H1 (cell line): Measurements from ENCODE around the gene EPHB1. TPM values are rescaled to one million over a fixed set of nuclear protein-coding genes. Genes with fewer than 3 reads are reported as not detected.

Experiments
- CTCF ChIA-PET: fragments of 300-600 bp; sonication (Branson Sonifier 250); formaldehyde crosslinking; loops from one replicate; lab custom pipeline; 2021; ENCODE audit not compliant: partially characterized antibody; lab: Charles Lee
- POLR2A ChIA-PET: fragments of 300-600 bp; sonication (Branson Sonifier 250); formaldehyde crosslinking; loops from one replicate; lab custom pipeline; 2021; ENCODE audit warnings: inconsistent platforms; ENCODE audit not compliant: partially characterized antibody; lab: Charles Lee
- DNase-seq, 2 experiments: peaks; one replicate each; pipeline versions ENCODE4 v3.0.0 to v3.0.0-alpha.2; 2010 to 2022; ENCODE audit warnings: low spot score in 2 of 2, low read depth in 1 of 2, mixed read lengths in 1 of 2
- FAIRE-seq: peaks from 2 replicates; lab custom pipeline; 2011; peaks lifted over from hg19 to GRCh38; lab: Jason Lieb, UNC
- H2AFZ ChIP-seq: 2 replicates; pipeline ENCODE4 v1.8.1; 2012; ENCODE audit warnings: low read length, inconsistent platforms
- H2AK5ac ChIP-seq: 2 replicates; pipeline ENCODE4 v1.6.1; 2013; ENCODE audit warnings: low read depth, low read length
- H2BK120ac ChIP-seq: replicated peaks from 2 replicates; pipeline ENCODE3; 2013; ENCODE audit warnings: low read depth, low read length, inconsistent platforms
- H2BK12ac ChIP-seq: 2 replicates; pipeline ENCODE4 v1.6.1; 2013; ENCODE audit warnings: low read depth, low read length
- H2BK15ac ChIP-seq: 2 replicates; pipeline ENCODE4 v1.6.1; 2013; ENCODE audit warnings: low read length
- H2BK20ac ChIP-seq: 2 replicates; pipeline ENCODE4 v1.6.1; 2013; ENCODE audit warnings: low read length
- H2BK5ac ChIP-seq: 2 replicates; pipeline ENCODE4 v1.6.1; 2013; ENCODE audit warnings: low read depth, low read length
- H3K14ac ChIP-seq: 2 replicates; pipeline ENCODE4 v1.6.1; 2013; ENCODE audit warnings: inconsistent platforms; ENCODE audit not compliant: insufficient read length
- H3K18ac ChIP-seq: 2 replicates; pipeline ENCODE4 v1.6.1; 2013; ENCODE audit warnings: low read length; ENCODE audit errors: extremely low read depth
- H3K23ac ChIP-seq: 2 replicates; pipeline ENCODE4 v1.6.1; 2013; ENCODE audit warnings: inconsistent platforms; ENCODE audit not compliant: insufficient read length
- H3K23me2 ChIP-seq: 2 replicates; pipeline ENCODE4 v1.6.1; 2013; ENCODE audit warnings: low read depth, low read length
- H3K27ac ChIP-seq: 2 replicates; pipeline ENCODE4 v1.6.1; 2011; ENCODE audit warnings: low read depth, low read length, inconsistent platforms
- H3K27me3 ChIP-seq, 4 experiments: replicated peaks in 1 of 4; 1 replicate in 1 of 4; 2 replicates in 3 of 4; pipeline versions ENCODE4 v1.6.1 to v1.8.1; 2011 to 2013; ENCODE audit warnings: low read length in 3 of 4, mild to moderate bottlenecking in 3 of 4, inconsistent platforms in 2 of 4, mixed read lengths in 2 of 4, moderate library complexity in 1 of 4; ENCODE audit not compliant: control insufficient read depth in 3 of 4, insufficient read depth in 3 of 4; ENCODE audit errors: extremely low read depth in 1 of 4
- H3K36me3 ChIP-seq, 4 experiments: 2 replicates each; pipeline versions ENCODE4 v1.6.1 to v1.8.1; 2011 to 2013; ENCODE audit warnings: mild to moderate bottlenecking in 4 of 4, low read length in 3 of 4, moderate library complexity in 2 of 4, control low read depth in 1 of 4, inconsistent platforms in 1 of 4; ENCODE audit not compliant: insufficient read depth in 4 of 4, control insufficient read depth in 2 of 4
- H3K4ac ChIP-seq: replicated peaks from 2 replicates; pipeline ENCODE3; 2013; ENCODE audit warnings: low read length, low read depth, mixed read lengths, inconsistent platforms; ENCODE audit not compliant: insufficient read length
- H3K4me1 ChIP-seq, 4 experiments: replicated peaks in 1 of 4; 1 replicate in 1 of 4; 2 replicates in 3 of 4; pipeline versions ENCODE4 v1.6.1 to v1.8.1; 2011 to 2013; ENCODE audit warnings: low read length in 3 of 4, inconsistent platforms in 2 of 4, mixed read lengths in 1 of 4; ENCODE audit not compliant: insufficient read depth in 4 of 4, control insufficient read depth in 3 of 4
- H3K4me2 ChIP-seq, 2 experiments: 2 replicates each; pipeline versions ENCODE4 v1.6.1 to v1.8.1; 2011 to 2013; ENCODE audit warnings: low read depth in 2 of 2, low read length in 2 of 2, control low read depth in 1 of 2, inconsistent platforms in 1 of 2, mild to moderate bottlenecking in 1 of 2; ENCODE audit not compliant: insufficient read depth in 1 of 2
- H3K4me3 ChIP-seq, 4 experiments: fragments of 200-600, 300-600 bp in 1 of 4; sonication (generic), shearing (Covaris generic), sonication (Bioruptor Twin) in 1 of 4; 2 replicates each; pipeline versions ENCODE4 v1.5.1 to v1.8.1; 2011 to 2016; ENCODE audit warnings: low read length in 4 of 4, low read depth in 3 of 4, control low read depth in 2 of 4, inconsistent platforms in 2 of 4, mild to moderate bottlenecking in 2 of 4, mixed read lengths in 1 of 4, moderate library complexity in 1 of 4; ENCODE audit not compliant: insufficient read depth in 2 of 4; ENCODE audit errors: extremely low read depth in 1 of 4
- H3K56ac ChIP-seq: replicated peaks from 2 replicates; pipeline ENCODE3; 2013; ENCODE audit warnings: low read depth, mild to moderate bottlenecking, mixed read lengths, low read length, inconsistent platforms; ENCODE audit not compliant: insufficient read length
- H3K79me1 ChIP-seq: 2 replicates; pipeline ENCODE4 v1.6.1; 2013; ENCODE audit warnings: low read depth, low read length, control low read depth
- H3K79me2 ChIP-seq, 2 experiments: 2 replicates each; pipeline versions ENCODE4 v1.6.1 to v1.8.1; 2012 to 2013; ENCODE audit warnings: low read length in 2 of 2, mild to moderate bottlenecking in 2 of 2, inconsistent platforms in 1 of 2; ENCODE audit not compliant: insufficient read depth in 2 of 2, control insufficient read depth in 1 of 2
- H3K9ac ChIP-seq, 4 experiments: replicated peaks in 1 of 4; 1 replicate in 1 of 4; 2 replicates in 3 of 4; pipeline versions ENCODE4 v1.6.1 to v1.8.1; 2011 to 2013; ENCODE audit warnings: low read depth in 3 of 4, low read length in 3 of 4, control low read depth in 2 of 4, mild to moderate bottlenecking in 2 of 4, moderate library complexity in 2 of 4, inconsistent platforms in 1 of 4; ENCODE audit errors: extremely low read depth in 1 of 4
- H3K9me3 ChIP-seq, 2 experiments: 2 replicates each; pipeline versions ENCODE4 v1.6.1 to v1.8.1; 2012 to 2013; ENCODE audit warnings: mild to moderate bottlenecking in 2 of 2, moderate library complexity in 2 of 2, control low read depth in 1 of 2, inconsistent platforms in 1 of 2, low read depth in 1 of 2, low read length in 1 of 2, mixed read lengths in 1 of 2; ENCODE audit not compliant: insufficient read depth in 2 of 2
- H4K20me1 ChIP-seq, 2 experiments: replicated peaks in 1 of 2; 2 replicates each; pipeline versions ENCODE3 to v1.8.1; 2011 to 2013; ENCODE audit warnings: inconsistent platforms in 2 of 2, low read length in 2 of 2, mild to moderate bottlenecking in 1 of 2; ENCODE audit not compliant: insufficient read depth in 2 of 2, control insufficient read depth in 1 of 2
- H4K5ac ChIP-seq: 2 replicates; pipeline ENCODE4 v1.6.1; 2013; ENCODE audit warnings: low read length, low read depth, mixed read lengths, inconsistent platforms; ENCODE audit not compliant: insufficient read length
- H4K8ac ChIP-seq: 2 replicates; pipeline ENCODE4 v1.8.0; 2013; ENCODE audit warnings: mild to moderate bottlenecking, moderate library complexity, low read length, inconsistent platforms; ENCODE audit not compliant: insufficient read depth; ENCODE audit errors: extremely low read depth
- H4K91ac ChIP-seq: replicated peaks from 2 replicates; pipeline ENCODE3; 2013; ENCODE audit warnings: low read length, mixed read lengths, inconsistent platforms; ENCODE audit not compliant: insufficient read length
- EZH2 ChIP-seq: fragments of 200-600 bp; sonication (generic); IDR thresholded peaks from 2 replicates; pipeline ENCODE4 v1.7.1; 2012; ENCODE audit warnings: low read depth, mild to moderate bottlenecking, moderate library complexity, low read length, inconsistent platforms; ENCODE audit not compliant: severe bottlenecking
- FOSL1 ChIP-seq: IDR thresholded peaks from 2 replicates; pipeline ENCODE4 v1.6.1; 2011; ENCODE audit warnings: mild to moderate bottlenecking, low read depth, low read length, moderate library complexity; ENCODE audit not compliant: insufficient read depth
- KDM1A ChIP-seq: fragments of 200-600, 300-600 bp; sonication (generic); IDR thresholded peaks from 2 replicates; pipeline ENCODE4 v1.7.1; 2016; ENCODE audit warnings: mild to moderate bottlenecking, low read length, borderline replicate concordance
- MAX ChIP-seq: IDR thresholded peaks from 2 replicates; pipeline ENCODE4 v1.6.1; 2012; ENCODE audit warnings: inconsistent platforms
- NANOG ChIP-seq: IDR thresholded peaks from 2 replicates; pipeline ENCODE4 v1.6.1; 2011; ENCODE audit warnings: low read length, low read depth, mild to moderate bottlenecking, inconsistent platforms; ENCODE audit not compliant: insufficient read depth, poor library complexity, severe bottlenecking
- RNF2 ChIP-seq: fragments of 200-900, 300-1000 bp; sonication (generic); IDR thresholded peaks from 2 replicates; pipeline ENCODE4 v1.7.1; 2016; ENCODE audit warnings: borderline replicate concordance, low read depth, mild to moderate bottlenecking, antibody characterized with exemption, low read length; ENCODE audit not compliant: poor library complexity, severe bottlenecking; ENCODE audit errors: missing control alignments
- TAF1 ChIP-seq: IDR thresholded peaks from 2 replicates; pipeline ENCODE4 v1.6.1; 2011; ENCODE audit warnings: mild to moderate bottlenecking, low read depth, low read length
- WGBS, 2 experiments: shearing (Covaris generic) in 1 of 2; methylation state at CpG; one replicate each; pipeline versions ENCODE4 v1.1.6 to v1.1.7; 2013 to 2015; ENCODE audit warnings: low lambda C conversion rate in 2 of 2, mixed read lengths in 2 of 2, inconsistent platforms in 1 of 2, low coverage in 1 of 2, missing lambda C conversion rate in 1 of 2; ENCODE audit not compliant: insufficient replicate concordance in 2 of 2, insufficient coverage in 1 of 2, insufficient read length in 1 of 2; ENCODE audit errors: extremely low coverage in 1 of 2, missing lambda C conversion rate in 1 of 2; 5-methylcytosine and 5-hydroxymethylcytosine counted together
- polyA plus RNA-seq, 7 experiments: library from polyadenylated mRNA; depleted of rRNA in 3 of 7; stranded (reverse) in 5 of 7; unstranded in 2 of 7; fragments of >200 nt in 5 of 7; fragments of 200-250 nt in 2 of 7; gene quantifications; 1 replicate in 5 of 7; 2 replicates in 1 of 7; 4 replicates in 1 of 7; pipeline versions ENCODE4 v1.2.1 to v1.2.3, GENCODE V29; 2011 to 2013; ENCODE audit warnings: missing spikeins in 2 of 7, mixed read lengths in 2 of 7
- total RNA-seq: library from RNA; stranded (reverse); fragmentation: NEBNext Ultra II Directional; extraction: Animal tissue kit (Norgen Biotek cat#: 25700); gene quantifications from 2 replicates; pipeline ENCODE4 v1.2.1, GENCODE V29; 2021

Gene EPHB1
- total and polyA plus RNA-seq, 2 of the 8 experiments (the other 6 are each of a cell fraction or from before 2014, with no cell fraction given), result 3.5 to 5.9 TPM

GRCh38 chr3:134896141-134896540 is 101.1 kb downstream of the EPHB1 start:
- ChIA-PET POLR2A (no interaction called here), CTCF (interaction anchor here (1.1 to 1.4 kb wide), 3 partner anchors 10 to 100 kb away, joined by 3 to 6 read pairs (median 3); partner anchors contain the start of gene EPHB1)

More at GRCh38 chr3:134896141-134896540, 101.1 kb downstream of the EPHB1 start:
- H3K9ac ChIP-seq, result no peak overlapping the region
- H3K79me2 ChIP-seq, result no peaks in the 10 kb centered on the region
- no peak overlapping the region for H2AK5ac ChIP-seq
- H3K79me1 ChIP-seq, result no peaks in the 10 kb centered on the region
- H4K91ac ChIP-seq, result no peak overlapping the region
- H4K5ac ChIP-seq, result no peak overlapping the region
- peaks cover 4 to 11% of the 10 kb centered on the region in 2 experiments for H4K20me1 ChIP-seq
- peaks cover 14 to 32% (median 23%) of the 10 kb centered on the region in 4 experiments; a peak in 6 of 7 replicates for H3K27me3 ChIP-seq
- no peak overlapping the region for H3K56ac ChIP-seq
- H2BK12ac ChIP-seq, result no peak overlapping the region
- FAIRE-seq (no peak), DNase-seq (no peak)
- no peak overlapping the region for H2AFZ ChIP-seq
- no peak overlapping the region for H3K4me2 ChIP-seq
- peaks cover 0 to 2% of the 10 kb centered on the region in 2 experiments; a peak in 1 of 4 replicates for H3K9me3 ChIP-seq
- H3K36me3 ChIP-seq, result no peaks in the 10 kb centered on the region
- no peak overlapping the region for H3K23ac ChIP-seq
- H3K18ac ChIP-seq, result no peak overlapping the region
- 92% methylated on average over 5 of the region's 5 CpGs; no CpG with 5 or more reads in 1 of the 2 experiments for WGBS, 2 experiments
- no peak for TF ChIP-seq NANOG
- no peak for TF ChIP-seq EZH2
- no peak for TF ChIP-seq RNF2
- TF ChIP-seq KDM1A, result no peak
- no peak for TF ChIP-seq TAF1
- TF ChIP-seq FOSL1, result no peak
- no peak for TF ChIP-seq MAX
- no peak overlapping the region for H3K14ac ChIP-seq
- H3K27ac ChIP-seq, result no peak overlapping the region
- no peak overlapping the region for H2BK20ac ChIP-seq
- no peak overlapping the region for H3K4ac ChIP-seq
- H3K4me1 ChIP-seq, result peaks cover 0 to 8% (median 6%) of the 10 kb centered on the region in 4 experiments; a peak in 4 of 7 replicates
- no peak overlapping the region for H2BK120ac ChIP-seq
- H2BK5ac ChIP-seq, result no peak overlapping the region
- no peak overlapping the region for H3K4me3 ChIP-seq
- no peak overlapping the region for H4K8ac ChIP-seq
- H3K23me2 ChIP-seq, result no peaks in the 10 kb centered on the region
- no peak overlapping the region for H2BK15ac ChIP-seq
